Fibroblast of skin of left biceps (primary cell): Measurements from ENCODE around the gene GTF2IRD1.
"Not testable (repeated sequence)": the region's sequence is repeated elsewhere in the genome, so short reads cannot be mapped to it uniquely, and the experiment has no call there.

Experiments used
- DNase-seq, 2 experiments: peaks; one replicate each; pipeline ENCODE4 v3.0.0-alpha.2; 2013; ENCODE audit warnings: low read depth in 2 of 2

Gene GTF2IRD1

DNA sequence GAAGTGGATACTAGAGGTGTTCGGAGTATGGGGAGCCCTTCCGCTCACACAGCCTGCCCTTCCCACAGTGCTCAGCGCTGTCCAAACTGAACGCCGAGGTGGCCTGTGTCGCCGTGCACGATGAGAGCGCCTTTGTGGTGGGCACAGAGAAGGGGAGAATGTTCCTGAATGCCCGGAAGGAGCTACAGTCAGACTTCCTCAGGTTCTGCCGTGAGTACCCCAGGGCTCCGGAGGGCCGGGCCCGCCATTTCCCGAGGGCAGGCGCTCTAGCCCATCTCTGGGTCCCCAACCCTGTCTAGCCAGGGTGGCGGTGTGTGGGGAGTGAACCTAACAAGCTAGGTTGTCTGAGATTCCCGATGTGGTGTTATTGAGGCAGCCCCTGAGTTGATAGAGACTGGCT lies 59.1 kb downstream of the GTF2IRD1 start:
- DNase-seq: no peak

- no peak for DNase-seq
These were observed 60.5 kb downstream of the GTF2IRD1 start for GRCh38 chr7:74514131-74514591.

DNA sequence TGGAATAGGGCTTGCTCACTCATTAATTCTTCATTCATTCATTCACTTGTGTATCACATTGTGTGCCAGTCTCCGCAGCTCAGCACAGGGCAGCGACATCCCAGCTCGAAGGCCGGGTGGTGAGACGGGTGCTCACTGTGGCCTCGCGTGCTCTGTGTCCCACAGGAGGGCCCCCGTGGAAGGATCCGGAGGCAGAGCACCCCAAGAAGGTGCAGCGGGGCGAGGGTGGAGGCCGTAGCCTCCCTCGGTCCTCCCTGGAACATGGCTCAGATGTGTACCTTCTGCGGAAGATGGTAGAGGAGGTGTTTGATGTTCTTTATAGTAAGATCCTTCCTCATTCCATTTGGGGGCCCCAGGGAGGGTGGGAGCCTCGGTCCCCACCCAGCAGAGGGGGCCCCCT lies 61.6 kb downstream of the GTF2IRD1 start:
- no peak for DNase-seq

DNA sequence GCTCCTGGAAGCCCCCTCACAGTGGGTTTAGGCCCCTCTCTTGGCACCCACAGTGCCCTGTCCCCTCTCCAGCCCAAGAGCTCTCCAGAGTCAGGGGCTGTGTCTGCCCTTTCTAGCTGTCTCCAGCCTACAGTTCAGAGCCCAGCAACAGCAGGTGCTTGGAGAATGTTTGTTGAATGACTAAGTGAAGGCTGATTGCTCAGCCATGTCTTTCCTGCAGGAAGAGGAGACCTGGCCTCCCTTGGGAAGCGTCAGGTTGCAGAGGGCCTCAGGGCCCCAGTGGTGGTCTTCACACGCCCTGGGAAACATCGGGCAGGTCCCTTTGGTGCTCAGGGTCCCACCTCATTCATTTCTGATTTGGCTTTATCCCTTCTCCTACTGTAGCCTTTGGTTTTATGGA lies 62.5 kb downstream of the GTF2IRD1 start:
- DNase-seq: no peak

GRCh38 chr7:74518041-74518440 lies 64.3 kb downstream of the GTF2IRD1 start:
- no peak for DNase-seq

GRCh38 chr7:74518654-74519053 lies 64.9 kb downstream of the GTF2IRD1 start:
- DNase-seq: no peak

- DNase-seq: no peak
These were observed 65.7 kb downstream of the GTF2IRD1 start for GRCh38 chr7:74519395-74519794.

- no peak for DNase-seq
These were observed 68.1 kb downstream of the GTF2IRD1 start for GRCh38 chr7:74521855-74522254.

DNA sequence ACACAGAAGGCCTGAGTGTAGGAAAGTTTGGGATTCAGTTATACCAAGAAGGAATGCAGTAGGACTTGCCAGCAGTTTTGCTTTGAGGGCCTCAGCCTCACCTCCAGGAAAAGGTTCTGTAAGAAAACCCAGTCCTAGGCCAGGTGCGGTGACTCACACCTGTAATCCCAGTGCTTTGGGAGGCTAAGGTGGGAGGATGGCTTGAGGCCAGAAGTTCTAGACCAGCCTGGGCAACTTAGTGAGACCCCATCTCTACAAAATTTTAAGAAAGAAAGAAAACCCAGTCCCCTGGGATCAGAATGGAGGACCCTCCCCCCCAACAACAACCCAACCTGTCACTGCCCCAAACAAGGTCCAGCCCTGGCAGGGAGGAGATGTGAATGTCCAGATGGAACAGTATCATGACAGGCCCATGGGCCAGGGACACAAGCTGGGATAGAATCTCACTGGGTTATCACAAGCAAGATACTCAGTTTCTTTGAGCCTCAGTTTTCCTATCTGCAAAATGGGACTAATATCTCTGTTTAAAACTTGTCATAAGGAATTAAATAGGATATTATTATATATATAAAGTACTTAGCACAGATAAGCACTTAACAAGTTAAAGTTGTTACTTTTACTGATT lies 68.7 kb downstream of the GTF2IRD1 start:
- DNase-seq: no peak

DNA sequence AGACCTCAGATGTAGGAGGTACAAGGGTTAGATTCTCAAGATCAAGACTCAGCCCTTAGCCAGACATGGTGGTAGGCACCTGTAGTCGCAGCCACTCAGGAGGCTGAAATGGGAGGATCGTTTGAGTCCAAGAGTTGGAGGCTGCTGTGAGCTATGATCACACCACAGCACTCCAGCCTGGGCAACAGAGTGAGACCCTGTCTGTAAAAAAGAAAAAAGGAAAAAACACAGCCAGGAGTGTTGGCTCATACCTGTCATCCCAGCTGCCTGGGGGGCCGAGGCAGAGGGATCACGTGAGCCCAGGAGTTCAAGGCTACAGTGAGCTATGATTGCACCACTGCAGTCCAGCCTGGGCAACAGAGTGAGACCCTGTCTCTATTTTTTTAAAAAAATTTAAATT lies 69.3 kb downstream of the GTF2IRD1 start:
- no peak for DNase-seq

GRCh38 chr7:74525140-74525539 lies 71.4 kb downstream of the GTF2IRD1 start:
- DNase-seq: no peak

DNA sequence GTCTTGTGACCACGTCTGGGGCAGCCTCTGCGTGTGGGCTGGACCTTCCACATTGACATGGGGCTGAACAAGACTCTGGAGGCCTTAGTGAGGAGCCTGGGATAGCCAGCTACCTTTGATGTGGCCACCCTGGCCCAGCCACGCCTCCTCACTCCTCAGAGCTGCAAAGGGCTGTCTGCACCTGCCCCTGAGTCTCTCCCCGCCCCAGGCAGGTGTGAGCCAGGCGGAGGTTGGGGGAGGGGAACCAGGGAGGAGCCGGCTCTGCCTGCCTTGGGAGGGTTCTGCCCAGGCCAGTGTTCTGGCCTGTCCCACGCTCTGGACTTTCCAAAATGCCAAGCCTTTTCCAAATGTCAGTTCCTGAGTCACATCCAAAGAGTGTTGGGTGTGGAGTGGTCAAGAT lies 72.2 kb downstream of the GTF2IRD1 start:
- DNase-seq: no peak

DNA sequence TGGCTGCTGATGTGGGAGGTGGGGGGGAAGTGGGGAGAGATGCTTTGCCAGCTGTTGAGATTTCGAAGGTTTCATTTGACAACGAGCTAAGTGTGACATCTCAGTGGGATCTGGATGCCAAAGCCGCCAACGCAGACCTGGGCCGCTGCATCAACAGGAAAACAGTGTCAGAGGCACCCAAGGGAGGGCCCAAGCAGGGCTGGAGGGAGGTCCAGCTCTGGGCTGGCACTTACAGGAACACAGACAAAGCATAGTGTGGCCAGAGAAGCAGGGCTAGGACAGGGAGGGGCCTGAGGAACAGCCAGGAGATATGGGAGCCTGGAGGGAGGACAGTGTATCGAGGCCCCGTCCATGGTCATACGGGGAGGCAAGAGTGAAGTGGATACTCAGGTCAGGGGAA lies 73.1 kb downstream of the GTF2IRD1 start:
- DNase-seq: no peak

GRCh38 chr7:74527842-74528241 lies 74.1 kb downstream of the GTF2IRD1 start:
- no peak for DNase-seq

- not testable (repeated sequence) for DNase-seq
These were observed 75.1 kb downstream of the GTF2IRD1 start for GRCh38 chr7:74528773-74529172.

GRCh38 chr7:74535951-74536356 lies 82.2 kb downstream of the GTF2IRD1 start:
- DNase-seq: no peak

GRCh38 chr7:74541937-74542336 lies 88.2 kb downstream of the GTF2IRD1 start:
- DNase-seq: not testable (repeated sequence)

DNA sequence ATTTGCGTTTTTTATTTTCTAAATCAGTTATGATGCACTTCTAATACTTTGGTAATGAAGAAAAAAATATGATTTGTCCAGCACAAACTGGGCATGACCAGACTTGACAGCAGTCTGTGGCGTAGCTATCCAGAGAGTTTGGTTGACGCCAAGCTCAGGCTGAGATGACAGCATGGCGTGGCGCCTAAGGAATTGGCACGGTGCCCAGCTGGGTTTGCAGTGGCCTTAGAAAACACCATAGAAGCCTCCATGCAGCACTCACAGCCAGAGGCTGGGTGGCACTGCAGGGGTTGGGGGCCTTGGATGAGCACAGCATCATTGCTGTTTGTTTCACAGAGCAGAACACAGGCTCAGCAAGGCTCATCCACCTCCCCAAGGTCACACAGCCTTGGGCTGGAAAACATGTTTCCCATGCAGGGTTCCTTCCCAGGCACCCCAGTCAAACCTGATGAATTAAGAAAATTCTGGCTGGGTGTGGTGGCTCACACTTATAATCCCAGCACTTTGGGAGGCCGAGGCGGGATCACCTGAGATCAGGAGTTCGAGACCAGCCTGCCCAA lies 88.9 kb downstream of the GTF2IRD1 start:
- no peak for DNase-seq

- DNase-seq: no peak
These were observed 91.2 kb downstream of the GTF2IRD1 start for GRCh38 chr7:74544706-74545469.

- DNase-seq: no peak
These were observed 92.2 kb downstream of the GTF2IRD1 start for GRCh38 chr7:74545921-74546320.

DNA sequence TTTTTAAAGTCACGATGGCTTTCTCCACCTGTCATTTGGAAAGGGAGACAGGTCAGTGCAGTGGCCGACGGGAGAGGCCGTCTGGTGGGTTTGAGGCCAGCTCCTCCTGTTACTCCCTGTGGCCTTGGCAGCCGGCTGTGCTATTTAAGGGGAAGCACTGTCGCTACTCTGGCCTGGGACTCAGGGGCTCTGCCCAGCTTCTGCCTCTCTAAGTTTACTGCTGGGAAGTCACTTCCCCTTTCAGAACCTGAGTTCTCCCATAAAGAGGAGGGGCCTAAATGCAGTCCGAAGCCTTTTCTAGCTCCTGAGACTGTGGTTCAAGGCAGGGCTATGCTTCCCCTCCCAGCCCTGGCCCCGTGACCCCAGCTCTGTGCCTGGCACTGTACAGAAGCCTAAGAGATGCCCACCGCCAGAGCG lies 99.9 kb downstream of the GTF2IRD1 start:
- not testable (repeated sequence) for DNase-seq

DNA sequence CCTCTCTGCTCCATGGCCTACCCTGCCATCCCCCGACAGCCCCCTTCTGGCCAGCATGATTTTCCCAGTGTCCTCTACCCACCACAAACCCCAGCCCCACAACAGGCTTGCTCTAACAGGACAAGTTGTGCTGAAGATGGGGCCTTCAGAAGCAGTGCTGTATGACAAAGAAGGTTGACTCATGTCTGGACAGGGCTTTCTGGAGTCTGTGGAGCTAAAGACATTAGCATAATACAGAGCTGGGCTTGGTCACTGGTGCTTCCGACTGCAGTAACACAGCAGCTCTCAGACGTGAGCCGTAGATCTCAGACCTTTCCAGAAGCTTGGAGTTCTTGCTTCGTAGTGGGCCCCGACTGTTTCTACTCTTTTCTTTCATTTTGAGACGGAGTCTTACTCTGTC lies 100.5 kb downstream of the GTF2IRD1 start:
- DNase-seq: no peak

DNA sequence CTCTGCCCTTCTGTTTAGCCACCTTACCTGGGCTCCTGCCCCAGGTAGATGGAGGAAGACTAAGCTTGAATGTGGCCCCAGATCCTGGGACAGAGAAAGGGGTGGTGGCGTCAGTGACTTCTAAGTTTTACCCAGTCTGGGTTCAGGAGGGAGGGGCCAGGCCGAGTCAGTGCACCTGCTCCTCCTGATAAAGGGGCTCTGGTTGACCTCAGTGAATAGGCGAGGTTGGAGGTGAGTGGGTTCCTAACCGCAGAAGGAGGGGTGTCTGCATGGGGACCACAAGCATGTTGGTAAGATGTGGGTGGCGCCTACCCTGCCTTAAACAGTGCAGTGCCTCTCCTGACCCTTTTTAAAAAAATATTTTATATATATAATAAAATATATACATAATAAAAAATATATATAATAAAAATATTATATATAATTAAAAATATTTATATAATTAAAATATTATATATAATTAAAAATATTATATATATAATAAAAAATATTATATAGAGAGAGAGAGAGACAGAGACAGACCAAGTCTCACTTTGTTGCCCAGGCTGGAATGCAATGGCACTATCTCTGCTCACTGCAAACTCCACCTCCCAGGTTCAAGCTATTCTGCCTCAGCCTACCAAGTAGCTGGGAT lies 106.5 kb downstream of the GTF2IRD1 start:
- no peak for DNase-seq
